HG03571 (cell line): Measurements from ENCODE around the gene GDAP1L1.
A peak's percentile ranks its signal among the peaks of the same experiment; 100 is the strongest.
"Not testable (repeated sequence)": the region's sequence is repeated elsewhere in the genome, so short reads cannot be mapped to it uniquely, and the experiment has no call there.

ENCODE experiments used
- ATAC-seq: cut with Tn5 transposase; IDR thresholded peaks from one replicate; pipeline ENCODE4 v1.9.1; 2021; ENCODE audit not compliant: unreplicated experiment

The GDAP1L1 gene

DNA sequence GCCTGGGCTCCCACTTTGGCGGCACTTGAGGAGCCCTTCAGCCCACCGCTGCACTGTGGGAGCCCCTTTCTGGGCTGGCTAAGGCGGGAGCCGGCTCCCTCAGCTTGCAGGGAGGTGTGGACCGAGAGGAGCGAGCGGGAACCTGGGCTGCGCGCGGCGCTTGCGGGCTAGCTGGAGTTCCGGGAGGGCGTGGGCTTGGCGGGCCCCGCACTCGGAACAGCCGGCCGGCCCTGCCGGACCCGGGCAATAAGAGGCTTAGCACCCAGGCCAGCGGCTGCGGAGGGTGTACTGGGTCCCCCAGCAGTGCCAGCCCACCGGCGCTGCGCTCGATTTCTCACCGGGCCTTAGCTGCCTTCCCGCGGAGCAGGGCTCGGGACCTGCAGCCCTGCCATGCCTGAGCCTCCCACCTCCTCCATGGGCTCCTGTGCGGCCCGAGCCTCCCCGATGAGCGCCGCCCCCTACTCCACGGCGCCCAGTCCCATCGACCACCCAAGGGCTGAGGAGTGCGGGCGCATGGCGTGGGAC lies 52.0 kb downstream of the GDAP1L1 start:
- ATAC-seq: not testable (repeated sequence)

DNA sequence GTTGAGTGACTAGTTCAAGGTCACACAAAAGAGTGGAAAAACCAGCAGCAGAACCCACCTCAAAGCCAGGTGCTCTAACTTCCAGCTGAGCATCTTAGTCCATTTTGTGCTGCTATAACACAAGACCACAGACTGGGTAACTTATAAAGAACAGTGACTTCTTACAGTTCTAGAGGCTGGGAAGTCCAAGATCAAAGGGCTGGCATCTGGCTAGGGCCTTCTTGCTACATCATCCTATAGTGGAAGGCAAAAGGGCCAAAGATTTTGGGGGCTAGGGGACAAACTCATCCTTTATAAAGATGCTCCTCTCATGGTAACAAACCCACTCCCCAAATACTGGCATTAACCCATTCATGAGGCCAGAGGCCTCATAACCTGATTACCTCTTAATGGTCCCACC lies 54.2 kb downstream of the GDAP1L1 start:
- ATAC-seq: no peak

DNA sequence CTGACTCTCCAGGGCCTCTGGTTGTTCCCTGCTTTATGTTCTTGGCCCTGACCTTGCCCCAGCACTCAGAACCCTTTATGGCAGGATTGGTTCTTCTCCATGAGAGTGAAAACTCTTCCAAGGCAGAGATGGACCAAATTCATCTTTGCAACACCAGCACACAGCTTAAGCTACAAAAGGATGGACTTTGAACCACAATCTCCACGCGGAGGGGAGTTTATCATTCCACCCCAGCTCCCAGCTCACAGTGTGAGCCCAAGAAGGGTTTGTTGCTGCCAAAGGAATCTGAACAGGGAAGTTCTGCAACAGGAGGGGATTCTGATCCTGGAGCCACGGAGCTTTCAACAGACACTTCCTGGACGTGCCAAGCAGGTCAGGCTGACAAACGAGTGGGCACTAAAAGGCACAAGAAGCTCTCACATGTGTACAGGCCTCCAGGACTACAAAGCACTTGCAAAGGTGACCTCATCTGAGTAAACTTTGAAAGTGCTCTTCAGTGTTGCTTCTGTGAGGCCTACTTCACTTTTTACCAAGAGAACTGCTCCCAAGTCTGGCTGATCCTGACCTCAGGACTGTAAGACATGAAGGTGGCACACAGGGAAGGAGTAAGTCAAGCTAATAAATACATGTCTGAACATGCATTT lies 55.0 kb downstream of the GDAP1L1 start:
- no peak for ATAC-seq

GRCh38 chr20:44302736-44303135 lies 55.6 kb downstream of the GDAP1L1 start:
- ATAC-seq: no peak

- no peak for ATAC-seq
Measured at GRCh38 chr20:44304383-44304782, 57.3 kb downstream of the GDAP1L1 start.

DNA sequence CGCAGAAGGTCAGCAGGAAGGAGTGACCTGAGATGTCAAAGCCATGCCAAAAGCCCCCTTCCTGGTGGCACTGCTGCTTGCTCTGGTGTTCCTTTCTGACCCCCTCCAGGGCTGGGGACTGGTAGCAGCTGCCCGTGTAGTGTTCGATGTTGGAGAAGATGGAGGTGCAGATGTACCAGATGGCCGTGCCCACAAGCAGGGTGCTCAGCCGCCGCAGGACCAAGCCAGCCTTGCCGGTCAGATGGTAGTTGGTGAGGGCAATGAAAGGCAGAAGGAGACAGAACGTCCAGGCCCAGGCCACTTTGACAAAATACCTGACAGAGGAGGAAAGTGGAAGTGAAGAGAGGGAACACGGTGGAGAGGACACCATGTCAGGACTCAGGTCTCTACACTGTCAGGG lies 59.8 kb downstream of the GDAP1L1 start:
- no peak for ATAC-seq

DNA sequence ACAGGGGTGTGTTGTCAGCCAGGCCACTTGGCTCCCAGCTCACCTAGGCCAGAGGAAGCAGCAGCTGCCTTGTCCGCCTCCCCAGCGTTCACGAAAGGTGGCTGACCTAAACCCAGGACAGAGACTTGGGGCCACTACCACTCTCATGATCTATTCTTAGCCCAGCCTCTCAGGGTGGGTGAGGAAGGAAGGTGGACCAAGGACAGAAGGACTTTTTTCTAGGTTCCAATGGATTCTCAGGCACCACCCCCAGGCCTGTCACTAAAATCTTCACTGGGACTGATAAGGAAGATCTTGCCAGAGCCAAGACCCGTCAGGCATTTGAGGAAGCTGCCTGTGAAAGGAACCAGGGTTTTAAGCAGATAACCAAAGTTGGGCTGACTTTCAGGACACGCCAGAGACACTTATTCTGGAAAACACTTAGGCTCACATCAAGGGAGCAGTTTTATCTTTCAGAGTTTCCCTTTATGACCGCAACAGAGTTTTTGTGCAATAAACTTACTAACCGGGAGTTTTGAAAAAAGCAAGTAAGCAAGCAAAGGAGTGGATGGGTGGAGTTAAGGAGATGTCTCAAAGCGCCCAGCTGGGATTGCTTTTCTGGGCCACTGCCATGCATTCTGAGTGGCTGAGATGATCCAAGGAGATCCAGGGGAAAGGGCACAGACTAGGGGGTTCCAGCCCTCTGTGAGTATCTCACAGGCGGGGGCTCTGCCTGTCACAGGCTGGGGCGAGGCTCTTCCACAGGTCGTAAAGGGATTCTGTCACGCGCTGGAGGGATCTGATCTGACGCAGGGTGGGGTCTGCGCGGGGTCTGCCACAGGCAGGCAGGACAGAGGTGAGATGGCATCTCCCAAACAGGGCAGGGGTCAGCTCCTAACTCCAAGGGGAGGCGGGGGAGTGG lies 62.9 kb downstream of the GDAP1L1 start:
- ATAC-seq: peak; percentile 6

DNA sequence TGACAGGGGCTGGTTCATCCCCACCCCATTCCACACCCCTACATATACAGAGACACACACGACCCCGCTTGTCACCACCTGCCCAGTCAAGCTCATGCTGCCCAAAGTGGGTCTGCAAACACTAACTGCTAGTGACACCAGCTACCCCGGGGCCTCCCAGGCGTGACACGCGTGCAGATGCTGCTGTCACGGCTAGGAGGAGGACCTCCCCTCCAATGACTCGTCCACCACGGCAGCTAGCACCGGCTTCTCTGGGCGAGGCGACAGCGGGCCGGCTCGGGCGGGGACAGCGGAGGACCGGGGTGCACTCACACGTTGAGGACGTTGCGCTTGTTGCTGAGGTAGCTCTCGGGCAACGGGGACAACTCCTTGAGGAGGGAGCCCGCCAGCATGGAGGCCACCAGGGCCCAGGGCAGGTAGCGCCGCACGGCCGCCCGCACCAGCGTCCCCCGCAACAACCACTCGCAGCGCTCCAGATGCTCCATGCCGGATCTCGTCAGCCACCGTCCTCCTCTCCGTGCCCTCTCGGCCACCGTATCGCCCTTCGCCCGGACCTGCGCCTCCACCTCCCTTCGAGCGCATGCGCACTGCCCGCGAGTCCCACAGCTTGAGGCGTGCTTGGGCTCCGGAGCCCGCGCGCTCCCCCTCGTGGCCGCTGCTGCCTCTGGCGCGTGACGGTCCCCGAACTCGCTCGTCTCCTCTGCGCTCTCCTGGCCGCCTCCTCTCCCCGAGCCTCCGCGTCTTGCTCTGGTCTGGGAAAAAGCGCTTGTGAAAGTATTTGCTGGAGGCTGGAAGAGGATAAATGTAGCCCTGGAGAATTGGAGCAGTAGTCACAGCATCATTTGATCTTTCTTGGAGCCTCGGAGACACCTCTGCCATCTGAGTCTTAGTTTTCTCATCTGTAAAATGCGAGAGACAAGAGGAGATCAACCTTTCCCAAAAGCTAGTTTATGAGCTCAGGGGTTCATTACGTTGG lies 63.8 kb downstream of the GDAP1L1 start, which contains the start of gene FITM2:
Gene FITM2, minus strand, starts transcription at position 539 of the 976 bp plus-strand sequence. Its CDS starts 54 bp downstream, at position 485.
- ATAC-seq: peak; percentile 92

- no peak for ATAC-seq
Measured at GRCh38 chr20:44314870-44315269, 67.8 kb downstream of the GDAP1L1 start.

GRCh38 chr20:44319839-44320422 lies 72.8 kb downstream of the GDAP1L1 start:
- no peak for ATAC-seq

DNA sequence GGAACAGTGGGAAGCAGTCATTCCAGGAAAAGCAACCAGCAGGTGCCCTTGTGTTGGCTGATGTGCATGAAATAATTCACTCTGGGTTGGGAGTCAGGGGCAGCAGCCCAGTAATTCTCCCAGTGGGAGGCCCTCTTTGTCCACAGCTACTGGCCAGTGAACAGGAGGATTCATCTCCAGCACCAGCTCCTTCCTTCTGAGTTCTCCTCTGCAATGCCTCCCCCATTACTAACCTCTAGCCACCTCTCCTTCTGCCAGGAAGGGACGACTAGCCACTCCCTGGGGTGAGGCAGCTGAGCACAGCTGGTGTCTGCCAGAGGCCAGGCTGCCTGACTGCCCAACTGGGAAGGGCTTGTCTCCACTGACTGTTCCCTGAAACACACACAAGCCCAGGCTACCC lies 77.2 kb downstream of the GDAP1L1 start:
- ATAC-seq: no peak

GRCh38 chr20:44326391-44327159 lies 79.5 kb downstream of the GDAP1L1 start:
- ATAC-seq: no peak

- not testable (repeated sequence) for ATAC-seq
Measured at GRCh38 chr20:44327748-44328147, 80.6 kb downstream of the GDAP1L1 start.

DNA sequence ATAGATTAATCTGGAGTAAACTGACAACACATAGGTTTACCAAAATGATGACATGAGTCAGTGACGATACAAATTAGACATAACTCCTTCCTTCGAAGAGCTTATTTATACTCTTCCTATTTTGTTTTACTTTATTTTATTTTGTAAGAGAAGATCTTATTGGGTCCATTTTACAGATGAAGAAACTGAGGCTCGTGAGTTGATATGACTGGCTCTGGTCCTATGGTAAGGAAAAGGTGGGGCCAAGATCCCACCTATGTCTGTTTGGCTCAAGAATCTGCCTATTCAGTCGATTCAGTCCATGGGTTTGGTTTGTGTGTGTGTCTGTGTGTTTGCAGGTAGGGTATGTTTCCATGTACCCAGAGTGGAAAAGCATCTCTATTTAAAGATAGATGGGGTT lies 81.3 kb downstream of the GDAP1L1 start:
- no peak for ATAC-seq
